ENCODE measurements around the gene SERPINB3. TPM values are rescaled to one million over a fixed set of nuclear protein-coding genes. Genes with fewer than 3 reads are reported as not detected.
"Not testable (repeated sequence)": the region's sequence is repeated elsewhere in the genome, so short reads cannot be mapped to it uniquely, and the experiment has no call there.

The SERPINB3 gene
- total and polyA plus RNA-seq, 5 experiments from 2014 or later, result not detected

- H3K36me3 Mint-ChIP-seq, H3K4me3 Mint-ChIP-seq, ATAC-seq, H3K27ac Mint-ChIP-seq, H3K4me1 Mint-ChIP-seq, H3K9me3 Mint-ChIP-seq, DNase-seq, POLR2A ChIA-PET: not testable (repeated sequence)
- H3K27me3 Mint-ChIP-seq, result peaks cover 0 to 14% (median 6%) of the 10 kb centered on the region in 5 donors
Measured at GRCh38 chr18:63642668-63643356, 18.9 kb downstream of the SERPINB3 start.

- H3K4me1 Mint-ChIP-seq, POLR2A ChIA-PET, H3K36me3 Mint-ChIP-seq, DNase-seq, H3K4me3 Mint-ChIP-seq, H3K27me3 Mint-ChIP-seq, ATAC-seq, H3K27ac Mint-ChIP-seq, H3K9me3 Mint-ChIP-seq: not testable (repeated sequence)
Measured at GRCh38 chr18:63641157-63641680, 20.5 kb downstream of the SERPINB3 start.

GRCh38 chr18:63637703-63638102 is 24.0 kb downstream of the SERPINB3 start:
- H3K36me3 Mint-ChIP-seq, result no peaks in the 10 kb centered on the region
- H3K27me3 Mint-ChIP-seq, result no peaks in the 10 kb centered on the region

GRCh38 chr18:63627819-63628218 is 33.9 kb downstream of the SERPINB3 start:
- POLR2A ChIA-PET, result no interaction called here
- peaks cover 0 to 17% (median 6%) of the 10 kb centered on the region in 5 donors for H3K27me3 Mint-ChIP-seq
- peaks cover 0 to 27% (median 8%) of the 10 kb centered on the region in 3 donors for H3K36me3 Mint-ChIP-seq
- no peaks in the 10 kb centered on the region for H3K4me1 Mint-ChIP-seq
- no peak for ATAC-seq
- DNase-seq, result no peak
- no peak overlapping the region for H3K4me3 Mint-ChIP-seq
- H3K9me3 Mint-ChIP-seq, result peaks cover 12 to 67% (median 36%) of the 10 kb centered on the region in 9 donors
- H3K27ac Mint-ChIP-seq, result no peak overlapping the region

More at GRCh38 chr18:63637703-63638102, 24.0 kb downstream of the SERPINB3 start:
- peaks cover 0 to under 1% (median 0%) of the 10 kb centered on the region in 9 donors for H3K9me3 Mint-ChIP-seq
- POLR2A ChIA-PET, result no interaction called here
- H3K4me1 Mint-ChIP-seq, result no peaks in the 10 kb centered on the region
- H3K27ac Mint-ChIP-seq, result no peak overlapping the region
- H3K4me3 Mint-ChIP-seq, result no peak overlapping the region
- DNase-seq (no peak), ATAC-seq (no peak)

GRCh38 chr18:63626431-63626830 is 35.3 kb downstream of the SERPINB3 start:
- POLR2A ChIA-PET, result no interaction called here
- H3K4me1 Mint-ChIP-seq, result no peaks in the 10 kb centered on the region
- no peak overlapping the region for H3K4me3 Mint-ChIP-seq
- H3K27me3 Mint-ChIP-seq, result peaks cover 0 to 19% (median 7%) of the 10 kb centered on the region in 5 donors
- no peak for ATAC-seq
- H3K9me3 Mint-ChIP-seq, result peaks cover 7 to 68% (median 33%) of the 10 kb centered on the region in 9 donors
- no peak for DNase-seq
- H3K27ac Mint-ChIP-seq, result no peak overlapping the region
- peaks cover 0 to 28% (median 8%) of the 10 kb centered on the region in 3 donors for H3K36me3 Mint-ChIP-seq

GRCh38 chr18:63624863-63625262 is 36.8 kb downstream of the SERPINB3 start:
- no peak for ATAC-seq
- Mint-ChIP-seq H3K36me3 (peaks cover 0 to 28% (median 10%) of the 10 kb centered on the region in 3 donors), H3K4me3 (no peak overlapping the region), H3K27ac (no peak overlapping the region), H3K9me3 (peaks cover 7 to 70% (median 37%) of the 10 kb centered on the region in 9 donors), H3K4me1 (no peaks in the 10 kb centered on the region), H3K27me3 (peaks cover 0 to 19% (median 7%) of the 10 kb centered on the region in 5 donors)
- no peak for DNase-seq
- POLR2A ChIA-PET, result no interaction called here

DNA sequence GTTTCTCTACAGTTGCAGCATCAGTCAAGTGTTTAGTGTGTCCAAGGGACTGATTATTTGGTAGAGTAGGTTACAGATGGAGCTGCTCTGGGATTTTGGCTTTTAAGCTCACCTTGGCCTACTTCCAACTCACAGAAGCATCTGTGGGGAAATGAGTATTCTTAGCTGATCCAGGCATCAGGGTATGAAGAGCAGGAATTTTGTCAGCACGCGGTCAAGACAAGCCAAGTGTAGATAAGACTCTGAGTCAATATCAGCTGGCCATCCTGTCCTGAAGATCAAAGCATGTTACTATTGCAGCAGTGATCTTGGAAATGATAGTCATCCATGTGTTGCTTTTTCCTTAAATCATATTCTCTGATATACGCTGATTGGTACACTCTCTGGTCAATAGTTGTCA is 42.0 kb downstream of the SERPINB3 start:
- ATAC-seq (no peak), DNase-seq (no peak)
- peaks cover 0 to 12% (median 6%) of the 10 kb centered on the region in 3 donors for H3K36me3 Mint-ChIP-seq
- no peak overlapping the region for H3K4me3 Mint-ChIP-seq
- H3K27ac Mint-ChIP-seq, result no peak overlapping the region
- peaks cover 0 to 11% (median 7%) of the 10 kb centered on the region in 5 donors for H3K27me3 Mint-ChIP-seq
- POLR2A ChIA-PET, result no interaction called here
- no peaks in the 10 kb centered on the region for H3K4me1 Mint-ChIP-seq
- H3K9me3 Mint-ChIP-seq, result peaks cover 0 to 33% (median 12%) of the 10 kb centered on the region in 9 donors

- no peaks in the 10 kb centered on the region for H3K4me1 Mint-ChIP-seq
- H3K36me3 Mint-ChIP-seq, result peaks cover 0 to 2% (median 2%) of the 10 kb centered on the region in 3 donors
- no peak overlapping the region for H3K27ac Mint-ChIP-seq
- POLR2A ChIA-PET, result no interaction called here
- peaks cover 0 to 16% (median 8%) of the 10 kb centered on the region in 9 donors for H3K9me3 Mint-ChIP-seq
- H3K4me3 Mint-ChIP-seq, result no peak overlapping the region
- peaks cover 0 to 17% (median 2%) of the 10 kb centered on the region in 5 donors for H3K27me3 Mint-ChIP-seq
- no peak for DNase-seq
- no peak for ATAC-seq
Measured at GRCh38 chr18:63617915-63618234, 43.8 kb downstream of the SERPINB3 start.

DNA sequence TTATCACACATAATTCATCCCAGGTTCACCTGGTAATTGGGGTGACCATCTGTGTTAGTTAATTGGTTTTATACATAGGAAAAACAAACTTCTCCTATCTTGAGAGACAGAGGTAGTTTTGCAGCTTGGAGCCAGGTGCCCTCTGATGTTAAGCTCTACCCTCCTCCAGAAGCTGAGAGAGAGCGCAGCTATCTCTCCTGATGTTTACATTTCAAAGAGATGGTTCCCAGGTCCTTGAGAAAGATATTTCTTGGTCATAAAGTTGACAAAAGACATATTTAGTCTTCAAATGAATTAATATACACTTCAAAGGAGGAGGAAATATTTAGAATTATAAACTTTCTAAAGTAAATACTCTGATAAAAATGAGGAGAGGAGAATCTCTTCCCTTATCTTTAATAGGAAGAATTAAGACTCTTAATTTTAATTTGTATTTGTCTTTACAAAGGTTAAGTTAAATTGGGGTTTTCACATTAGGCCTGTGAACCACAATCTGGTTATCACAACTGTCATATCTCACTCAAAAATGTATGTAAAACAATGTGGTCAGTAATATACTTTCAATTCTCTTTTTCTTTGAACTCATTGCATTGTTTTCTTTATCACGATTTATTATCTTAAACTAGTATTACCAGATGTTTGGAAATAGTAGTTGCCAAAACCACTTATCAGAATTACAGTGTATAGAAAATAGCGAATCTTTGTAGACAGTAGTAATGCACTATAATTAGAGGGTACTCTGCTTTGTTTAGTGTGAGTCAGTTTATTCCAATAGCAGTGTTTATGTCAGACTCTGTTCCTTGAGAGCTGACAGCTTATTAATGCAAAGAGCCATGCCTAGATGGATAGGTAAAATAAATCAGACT is 44.4 kb downstream of the SERPINB3 start:
- H3K27me3 Mint-ChIP-seq, result peaks cover 0 to 18% (median 2%) of the 10 kb centered on the region in 5 donors
- H3K36me3 Mint-ChIP-seq, result peaks cover 0 to 2% (median 0%) of the 10 kb centered on the region in 3 donors
- H3K27ac Mint-ChIP-seq, result no peak overlapping the region
- H3K4me3 Mint-ChIP-seq, result no peak overlapping the region
- POLR2A ChIA-PET, result no interaction called here
- no peak for DNase-seq
- H3K4me1 Mint-ChIP-seq, result no peaks in the 10 kb centered on the region
- H3K9me3 Mint-ChIP-seq, result peaks cover 0 to 14% (median 9%) of the 10 kb centered on the region in 9 donors
- no peak for ATAC-seq

DNA sequence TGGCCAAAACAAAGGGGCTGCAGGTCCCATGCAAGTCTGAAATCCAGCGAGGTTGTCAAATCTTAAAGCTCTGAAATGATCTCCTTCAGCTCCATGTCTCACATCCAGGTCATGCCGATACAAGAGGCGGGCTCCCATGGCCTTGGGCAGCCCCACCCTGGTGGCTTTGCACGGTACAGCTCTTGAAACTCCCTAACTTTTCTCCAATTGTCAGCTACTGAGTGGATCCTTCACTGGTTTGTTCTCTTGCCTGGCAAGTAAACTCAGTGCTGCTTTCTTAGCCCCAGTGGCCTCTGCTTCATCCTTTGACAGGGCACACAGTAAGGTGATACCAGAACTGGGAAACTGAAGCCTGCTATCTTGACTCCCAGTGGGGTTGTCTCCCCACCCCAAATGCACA is 48.3 kb downstream of the SERPINB3 start:
- DNase-seq (no peak), ATAC-seq (no peak)
- POLR2A ChIA-PET, result no interaction called here
- H3K4me1 Mint-ChIP-seq, result no peaks in the 10 kb centered on the region
- H3K27ac Mint-ChIP-seq, result no peak overlapping the region
- H3K9me3 Mint-ChIP-seq, result peaks cover 0 to 4% (median 0%) of the 10 kb centered on the region in 9 donors
- H3K4me3 Mint-ChIP-seq, result no peak overlapping the region
- H3K36me3 Mint-ChIP-seq, result no peaks in the 10 kb centered on the region
- peaks cover 5 to 19% (median 10%) of the 10 kb centered on the region in 5 donors for H3K27me3 Mint-ChIP-seq

- Mint-ChIP-seq H3K9me3 (peaks cover 0 to 3% (median 0%) of the 10 kb centered on the region in 9 donors), H3K4me1 (no peaks in the 10 kb centered on the region), H3K27ac (no peak overlapping the region), H3K36me3 (no peaks in the 10 kb centered on the region), H3K4me3 (no peak overlapping the region), H3K27me3 (peaks cover 0 to 21% (median 14%) of the 10 kb centered on the region in 5 donors)
- POLR2A ChIA-PET, result no interaction called here
- ATAC-seq, result no peak
- no peak for DNase-seq
Measured at GRCh38 chr18:63606526-63606925, 55.2 kb downstream of the SERPINB3 start.

All from naive thymus-derived CD8-positive, alpha-beta T cell (primary cell).